ENCODE results near the gene SHROOM3.
"Not testable (repeated sequence)": the region's sequence is repeated elsewhere in the genome, so short reads cannot be mapped to it uniquely, and the experiment has no call there.

Gene SHROOM3

GRCh38 chr4:76434901-76435527, at the start of gene SHROOM3:
Gene SHROOM3, plus strand, starts transcription at chr4:76435229. Its CDS starts 824 bp downstream, at chr4:76436053.
- peak; percentile 28 for DNase-seq

DNA sequence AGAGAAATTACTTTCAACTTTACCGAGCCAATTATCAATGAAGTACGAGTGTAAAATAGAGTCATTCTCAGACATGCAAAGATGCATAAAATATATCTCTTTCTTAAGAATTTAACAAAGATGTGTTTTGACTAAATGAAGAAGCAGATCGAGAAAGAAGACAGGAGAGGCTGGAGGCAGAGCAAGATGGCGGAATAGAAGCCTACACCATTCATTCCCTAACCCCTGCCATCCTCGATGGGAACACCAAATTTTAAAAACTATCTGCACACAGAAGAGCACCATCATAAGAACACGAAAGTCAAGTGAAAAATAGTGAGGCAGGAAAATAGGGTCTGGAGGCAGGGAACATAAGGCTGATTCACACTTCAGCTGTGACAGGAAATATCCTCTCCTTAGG, 49.1 kb upstream of the SHROOM3 start:
- no peak for DNase-seq

- no peak for DNase-seq
Observed at GRCh38 chr4:76386566-76387305, 48.3 kb upstream of the SHROOM3 start.

DNA sequence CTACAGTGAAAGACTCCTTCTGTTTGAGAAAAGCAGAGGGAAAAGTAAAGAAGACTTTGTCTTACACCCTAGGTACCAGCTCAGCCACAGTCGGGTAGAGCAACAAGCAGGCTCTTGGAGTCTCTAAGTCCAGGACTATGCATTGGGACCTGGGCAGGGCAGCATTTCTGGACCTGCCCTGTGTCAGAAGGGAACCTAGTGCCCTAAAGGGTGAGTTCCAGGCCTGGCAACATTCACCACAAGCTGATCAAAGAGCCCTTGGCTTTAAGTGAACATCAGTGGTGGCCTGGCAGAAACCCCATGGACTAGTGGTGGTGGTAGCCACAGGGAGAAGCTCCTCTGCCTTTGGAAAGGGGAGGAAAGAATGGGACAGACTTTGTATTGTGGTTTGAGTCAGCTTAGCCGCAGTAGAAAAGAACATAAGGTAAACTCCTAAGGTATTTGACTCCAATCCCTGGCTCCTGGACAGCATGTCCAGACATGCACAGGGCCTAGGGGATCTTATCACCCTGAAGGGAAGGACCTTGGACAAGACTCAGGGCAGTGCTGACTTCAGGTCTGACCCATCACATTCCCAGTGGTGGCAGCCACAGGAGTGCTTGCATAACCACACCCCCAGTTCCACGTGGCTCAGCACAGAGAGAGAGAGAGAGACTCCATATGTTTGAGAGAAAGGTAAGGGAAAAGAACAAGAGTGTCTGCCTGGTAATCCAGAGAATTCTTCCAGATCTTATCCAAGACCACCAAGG, 46.7 kb upstream of the SHROOM3 start:
- no peak for DNase-seq

- DNase-seq: no peak
Observed at GRCh38 chr4:76401654-76402053, 33.4 kb upstream of the SHROOM3 start.

DNA sequence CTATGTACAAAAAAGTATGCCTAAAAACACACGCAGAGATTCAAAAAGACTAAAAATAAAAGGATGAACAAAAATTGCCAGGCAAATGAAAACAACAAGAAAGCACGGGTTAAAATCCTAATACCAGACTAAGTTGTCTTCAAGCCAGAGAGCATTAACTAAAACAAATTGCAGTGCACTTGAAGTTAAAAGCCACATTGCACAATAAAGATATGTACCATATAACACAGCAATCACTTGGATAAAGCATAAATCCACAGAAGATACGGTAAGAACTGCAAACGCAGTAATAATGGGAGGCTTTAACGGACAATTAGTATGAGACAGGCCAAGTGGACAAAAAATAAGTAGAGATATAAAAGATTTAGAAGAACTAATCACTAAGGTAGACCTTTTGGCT, 28.9 kb upstream of the SHROOM3 start:
- no peak for DNase-seq

DNA sequence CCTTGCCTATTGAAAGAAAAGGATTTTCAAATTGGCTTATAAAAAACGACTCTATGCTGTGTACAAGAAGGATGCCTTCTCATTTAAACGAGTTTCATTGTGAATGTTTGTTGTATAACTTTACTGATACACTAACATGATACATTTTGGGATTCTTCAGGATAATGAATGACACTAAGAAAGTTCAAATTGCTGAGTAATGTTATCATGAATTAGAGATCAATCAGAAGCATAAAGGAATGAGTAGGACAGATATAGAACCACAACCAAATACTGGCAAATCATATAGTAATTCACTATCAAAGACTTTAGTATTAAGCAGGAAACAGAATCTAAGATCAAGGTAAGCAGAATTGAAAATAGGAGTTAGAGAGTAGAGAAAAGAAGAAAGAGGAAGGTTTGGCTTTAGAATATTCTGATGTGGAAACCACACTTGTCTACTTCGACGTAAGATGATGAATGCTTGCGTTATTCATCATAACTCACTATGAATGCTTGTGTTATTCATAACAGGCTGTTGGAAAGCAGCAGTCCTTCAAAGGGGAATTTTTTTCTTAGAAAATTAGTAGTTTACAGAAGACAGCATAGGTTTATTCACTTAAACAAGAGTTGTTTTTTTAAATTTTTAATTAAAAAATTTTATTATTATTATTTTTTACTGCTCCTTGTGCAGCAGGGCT, 27.4 kb upstream of the SHROOM3 start:
- peak; percentile 13 for DNase-seq

DNA sequence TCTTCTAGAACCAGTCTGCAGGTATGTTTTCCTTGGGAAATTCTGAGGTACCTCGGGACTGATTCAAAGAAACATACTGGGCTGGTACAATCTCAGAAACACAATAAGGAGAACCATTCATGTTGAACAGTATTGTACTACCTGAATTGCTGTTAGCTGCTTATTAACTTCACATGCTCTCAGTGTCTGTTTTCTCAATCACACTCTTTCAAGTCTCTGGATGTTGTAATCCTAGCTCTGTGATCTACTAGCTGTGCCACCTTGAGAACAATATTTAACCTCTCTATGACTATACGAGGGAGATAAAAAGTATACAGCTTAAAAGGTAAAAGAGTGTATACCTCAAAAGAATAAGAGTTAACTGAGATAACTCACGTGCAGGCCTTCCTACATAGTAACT, 24.4 kb upstream of the SHROOM3 start:
- no peak for DNase-seq

- DNase-seq: no peak
Observed at GRCh38 chr4:76420188-76420761, 14.8 kb upstream of the SHROOM3 start.

- no peak for DNase-seq
Observed at GRCh38 chr4:76420762-76421581, 14.1 kb upstream of the SHROOM3 start, which contains the start of gene CCDC158. Gene CCDC158, minus strand, starts transcription at chr4:76421141. Its CDS starts 17,934 bp downstream, at chr4:76403207.

- not testable (repeated sequence) for DNase-seq
Observed at GRCh38 chr4:76423159-76423558, 11.9 kb upstream of the SHROOM3 start.

DNA sequence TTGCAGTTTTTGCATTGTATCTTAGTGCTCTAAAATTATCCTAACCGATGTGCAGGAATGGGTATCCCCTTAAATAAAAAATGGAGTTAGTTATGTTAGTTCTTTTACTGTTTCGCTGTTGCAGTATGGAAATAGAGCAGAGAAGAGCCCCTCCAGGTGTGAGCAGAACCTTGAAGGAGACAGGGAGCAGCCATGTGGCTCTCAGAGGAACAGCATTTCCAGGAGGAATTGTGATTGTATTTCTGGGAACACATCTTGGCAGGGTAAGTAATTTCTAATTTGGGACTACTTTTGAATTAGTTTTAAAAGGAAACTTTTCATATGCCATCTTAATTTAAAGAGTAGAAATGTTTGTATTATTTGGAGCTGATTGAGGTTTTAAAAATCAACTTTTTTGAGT, 8.8 kb upstream of the SHROOM3 start:
- DNase-seq: no peak

GRCh38 chr4:76429636-76430035, 5.4 kb upstream of the SHROOM3 start:
- no peak for DNase-seq

DNA sequence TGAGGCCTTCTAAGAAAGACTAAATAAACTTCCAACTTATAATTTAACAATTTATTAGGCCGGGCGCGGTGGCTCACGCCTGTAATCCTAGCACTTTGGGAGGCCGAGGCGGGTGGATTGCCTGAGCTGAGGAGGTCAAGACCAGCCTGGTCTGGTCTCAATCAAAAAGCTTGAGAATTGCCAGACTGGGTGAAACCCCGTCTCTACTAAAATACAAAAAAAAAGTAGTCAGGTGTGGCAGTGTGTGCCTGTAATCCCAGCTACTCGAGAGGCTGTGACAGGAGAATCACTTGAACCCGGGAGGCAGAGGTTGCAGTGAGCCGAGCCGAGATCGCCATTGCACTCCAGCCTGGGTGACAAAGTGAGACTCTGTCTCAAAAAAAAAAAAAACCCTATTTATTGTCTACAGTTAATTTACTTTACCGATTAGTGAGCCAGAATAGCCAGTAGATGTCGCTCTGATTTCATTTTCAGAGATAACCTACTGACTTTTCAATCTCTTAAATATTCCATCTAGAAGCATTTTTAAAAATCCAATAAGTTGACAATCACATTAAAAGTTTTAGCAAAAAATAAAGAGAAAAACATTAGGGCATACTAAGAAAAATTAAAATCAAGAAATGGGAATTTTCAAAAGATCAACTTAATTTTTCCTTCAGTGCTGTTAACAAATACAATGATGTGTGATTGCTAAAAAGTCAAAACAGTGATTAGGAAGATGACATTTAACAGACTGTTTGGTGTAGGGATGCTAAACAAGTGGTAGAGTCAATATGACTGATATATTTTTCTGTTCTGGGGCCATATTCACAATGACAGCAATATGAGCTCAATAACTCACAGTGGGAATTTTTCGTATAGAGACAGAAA, 4.3 kb upstream of the SHROOM3 start:
- DNase-seq: peak; percentile 69

- DNase-seq: peak; percentile 27
Observed at GRCh38 chr4:76435528-76436319, 695 bp downstream of the SHROOM3 start.

- DNase-seq: no peak
Observed at GRCh38 chr4:76439491-76439890, 4.5 kb downstream of the SHROOM3 start.

DNA sequence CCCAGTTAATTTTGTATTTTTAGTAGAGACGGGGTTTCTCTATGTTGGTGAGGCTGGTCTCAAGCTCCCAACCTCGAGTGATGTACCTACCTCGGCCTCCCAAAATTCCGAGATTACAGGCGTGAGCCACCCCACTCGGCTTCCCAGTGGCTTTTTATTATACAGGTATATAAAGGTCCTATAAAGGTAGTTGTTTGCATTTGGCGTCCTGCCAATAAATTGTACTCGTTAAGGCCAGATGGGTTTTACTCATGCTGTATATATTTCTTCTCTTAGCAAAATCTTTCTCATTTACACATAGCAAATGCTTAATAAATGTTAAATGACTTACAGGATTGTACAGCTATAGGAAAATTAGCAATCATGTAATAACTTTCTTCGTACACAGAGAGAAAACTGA, 6.9 kb downstream of the SHROOM3 start:
- no peak for DNase-seq

GRCh38 chr4:76442807-76443206, 7.8 kb downstream of the SHROOM3 start:
- DNase-seq: no peak

- DNase-seq: no peak
Observed at GRCh38 chr4:76443376-76443775, 8.3 kb downstream of the SHROOM3 start.

GRCh38 chr4:76445911-76446310, 10.9 kb downstream of the SHROOM3 start:
- DNase-seq: no peak
